H1 (cell line): Measurements from ENCODE around the gene RAD51B. TPM values are rescaled to one million over a fixed set of nuclear protein-coding genes. Genes with fewer than 3 reads are reported as not detected.

ENCODE experiments used
- CTCF ChIA-PET: fragments of 300-600 bp; sonication (Branson Sonifier 250); formaldehyde crosslinking; loops from one replicate; lab custom pipeline; 2021; ENCODE audit not compliant: partially characterized antibody; lab: Charles Lee
- POLR2A ChIA-PET: fragments of 300-600 bp; sonication (Branson Sonifier 250); formaldehyde crosslinking; loops from one replicate; lab custom pipeline; 2021; ENCODE audit warnings: inconsistent platforms; ENCODE audit not compliant: partially characterized antibody; lab: Charles Lee
- DNase-seq, 2 experiments: peaks; one replicate each; pipeline versions ENCODE4 v3.0.0 to v3.0.0-alpha.2; 2010 to 2022; ENCODE audit warnings: low spot score in 2 of 2, low read depth in 1 of 2, mixed read lengths in 1 of 2
- FAIRE-seq: peaks from 2 replicates; lab custom pipeline; 2011; peaks lifted over from hg19 to GRCh38; lab: Jason Lieb, UNC
- H2AFZ ChIP-seq: 2 replicates; pipeline ENCODE4 v1.8.1; 2012; ENCODE audit warnings: low read length, inconsistent platforms
- H2AK5ac ChIP-seq: 2 replicates; pipeline ENCODE4 v1.6.1; 2013; ENCODE audit warnings: low read depth, low read length
- H2BK120ac ChIP-seq: replicated peaks from 2 replicates; pipeline ENCODE3; 2013; ENCODE audit warnings: low read depth, low read length, inconsistent platforms
- H2BK12ac ChIP-seq: 2 replicates; pipeline ENCODE4 v1.6.1; 2013; ENCODE audit warnings: low read depth, low read length
- H2BK15ac ChIP-seq: 2 replicates; pipeline ENCODE4 v1.6.1; 2013; ENCODE audit warnings: low read length
- H2BK20ac ChIP-seq: 2 replicates; pipeline ENCODE4 v1.6.1; 2013; ENCODE audit warnings: low read length
- H2BK5ac ChIP-seq: 2 replicates; pipeline ENCODE4 v1.6.1; 2013; ENCODE audit warnings: low read depth, low read length
- H3K14ac ChIP-seq: 2 replicates; pipeline ENCODE4 v1.6.1; 2013; ENCODE audit warnings: inconsistent platforms; ENCODE audit not compliant: insufficient read length
- H3K18ac ChIP-seq: 2 replicates; pipeline ENCODE4 v1.6.1; 2013; ENCODE audit warnings: low read length; ENCODE audit errors: extremely low read depth
- H3K23ac ChIP-seq: 2 replicates; pipeline ENCODE4 v1.6.1; 2013; ENCODE audit warnings: inconsistent platforms; ENCODE audit not compliant: insufficient read length
- H3K23me2 ChIP-seq: 2 replicates; pipeline ENCODE4 v1.6.1; 2013; ENCODE audit warnings: low read depth, low read length
- H3K27ac ChIP-seq: 2 replicates; pipeline ENCODE4 v1.6.1; 2011; ENCODE audit warnings: low read depth, low read length, inconsistent platforms
- H3K27me3 ChIP-seq, 4 experiments: replicated peaks in 1 of 4; 1 replicate in 1 of 4; 2 replicates in 3 of 4; pipeline versions ENCODE4 v1.6.1 to v1.8.1; 2011 to 2013; ENCODE audit warnings: low read length in 3 of 4, mild to moderate bottlenecking in 3 of 4, inconsistent platforms in 2 of 4, mixed read lengths in 2 of 4, moderate library complexity in 1 of 4; ENCODE audit not compliant: control insufficient read depth in 3 of 4, insufficient read depth in 3 of 4; ENCODE audit errors: extremely low read depth in 1 of 4
- H3K36me3 ChIP-seq, 4 experiments: 2 replicates each; pipeline versions ENCODE4 v1.6.1 to v1.8.1; 2011 to 2013; ENCODE audit warnings: mild to moderate bottlenecking in 4 of 4, low read length in 3 of 4, moderate library complexity in 2 of 4, control low read depth in 1 of 4, inconsistent platforms in 1 of 4; ENCODE audit not compliant: insufficient read depth in 4 of 4, control insufficient read depth in 2 of 4
- H3K4ac ChIP-seq: replicated peaks from 2 replicates; pipeline ENCODE3; 2013; ENCODE audit warnings: low read length, low read depth, mixed read lengths, inconsistent platforms; ENCODE audit not compliant: insufficient read length
- H3K4me1 ChIP-seq, 4 experiments: replicated peaks in 1 of 4; 1 replicate in 1 of 4; 2 replicates in 3 of 4; pipeline versions ENCODE4 v1.6.1 to v1.8.1; 2011 to 2013; ENCODE audit warnings: low read length in 3 of 4, inconsistent platforms in 2 of 4, mixed read lengths in 1 of 4; ENCODE audit not compliant: insufficient read depth in 4 of 4, control insufficient read depth in 3 of 4
- H3K4me2 ChIP-seq, 2 experiments: 2 replicates each; pipeline versions ENCODE4 v1.6.1 to v1.8.1; 2011 to 2013; ENCODE audit warnings: low read depth in 2 of 2, low read length in 2 of 2, control low read depth in 1 of 2, inconsistent platforms in 1 of 2, mild to moderate bottlenecking in 1 of 2; ENCODE audit not compliant: insufficient read depth in 1 of 2
- H3K4me3 ChIP-seq, 4 experiments: fragments of 200-600, 300-600 bp in 1 of 4; sonication (generic), shearing (Covaris generic), sonication (Bioruptor Twin) in 1 of 4; 2 replicates each; pipeline versions ENCODE4 v1.5.1 to v1.8.1; 2011 to 2016; ENCODE audit warnings: low read length in 4 of 4, low read depth in 3 of 4, control low read depth in 2 of 4, inconsistent platforms in 2 of 4, mild to moderate bottlenecking in 2 of 4, mixed read lengths in 1 of 4, moderate library complexity in 1 of 4; ENCODE audit not compliant: insufficient read depth in 2 of 4; ENCODE audit errors: extremely low read depth in 1 of 4
- H3K56ac ChIP-seq: replicated peaks from 2 replicates; pipeline ENCODE3; 2013; ENCODE audit warnings: low read depth, mild to moderate bottlenecking, mixed read lengths, low read length, inconsistent platforms; ENCODE audit not compliant: insufficient read length
- H3K79me1 ChIP-seq: 2 replicates; pipeline ENCODE4 v1.6.1; 2013; ENCODE audit warnings: low read depth, low read length, control low read depth
- H3K79me2 ChIP-seq, 2 experiments: 2 replicates each; pipeline versions ENCODE4 v1.6.1 to v1.8.1; 2012 to 2013; ENCODE audit warnings: low read length in 2 of 2, mild to moderate bottlenecking in 2 of 2, inconsistent platforms in 1 of 2; ENCODE audit not compliant: insufficient read depth in 2 of 2, control insufficient read depth in 1 of 2
- H3K9ac ChIP-seq, 4 experiments: replicated peaks in 1 of 4; 1 replicate in 1 of 4; 2 replicates in 3 of 4; pipeline versions ENCODE4 v1.6.1 to v1.8.1; 2011 to 2013; ENCODE audit warnings: low read depth in 3 of 4, low read length in 3 of 4, control low read depth in 2 of 4, mild to moderate bottlenecking in 2 of 4, moderate library complexity in 2 of 4, inconsistent platforms in 1 of 4; ENCODE audit errors: extremely low read depth in 1 of 4
- H3K9me3 ChIP-seq, 2 experiments: 2 replicates each; pipeline versions ENCODE4 v1.6.1 to v1.8.1; 2012 to 2013; ENCODE audit warnings: mild to moderate bottlenecking in 2 of 2, moderate library complexity in 2 of 2, control low read depth in 1 of 2, inconsistent platforms in 1 of 2, low read depth in 1 of 2, low read length in 1 of 2, mixed read lengths in 1 of 2; ENCODE audit not compliant: insufficient read depth in 2 of 2
- H4K20me1 ChIP-seq, 2 experiments: replicated peaks in 1 of 2; 2 replicates each; pipeline versions ENCODE3 to v1.8.1; 2011 to 2013; ENCODE audit warnings: inconsistent platforms in 2 of 2, low read length in 2 of 2, mild to moderate bottlenecking in 1 of 2; ENCODE audit not compliant: insufficient read depth in 2 of 2, control insufficient read depth in 1 of 2
- H4K5ac ChIP-seq: 2 replicates; pipeline ENCODE4 v1.6.1; 2013; ENCODE audit warnings: low read length, low read depth, mixed read lengths, inconsistent platforms; ENCODE audit not compliant: insufficient read length
- H4K8ac ChIP-seq: 2 replicates; pipeline ENCODE4 v1.8.0; 2013; ENCODE audit warnings: mild to moderate bottlenecking, moderate library complexity, low read length, inconsistent platforms; ENCODE audit not compliant: insufficient read depth; ENCODE audit errors: extremely low read depth
- H4K91ac ChIP-seq: replicated peaks from 2 replicates; pipeline ENCODE3; 2013; ENCODE audit warnings: low read length, mixed read lengths, inconsistent platforms; ENCODE audit not compliant: insufficient read length
- ATF3 ChIP-seq: IDR thresholded peaks from 2 replicates; pipeline ENCODE4 v1.6.1; 2011; ENCODE audit warnings: low read depth, mild to moderate bottlenecking, low read length; ENCODE audit not compliant: insufficient read depth
- CEBPB ChIP-seq: IDR thresholded peaks from 2 replicates; pipeline ENCODE4 v1.6.1; 2012; ENCODE audit warnings: low read depth, low read length
- KDM1A ChIP-seq: fragments of 200-600, 300-600 bp; sonication (generic); IDR thresholded peaks from 2 replicates; pipeline ENCODE4 v1.7.1; 2016; ENCODE audit warnings: mild to moderate bottlenecking, low read length, borderline replicate concordance
- MAX ChIP-seq: IDR thresholded peaks from 2 replicates; pipeline ENCODE4 v1.6.1; 2012; ENCODE audit warnings: inconsistent platforms
- NANOG ChIP-seq: IDR thresholded peaks from 2 replicates; pipeline ENCODE4 v1.6.1; 2011; ENCODE audit warnings: low read length, low read depth, mild to moderate bottlenecking, inconsistent platforms; ENCODE audit not compliant: insufficient read depth, poor library complexity, severe bottlenecking
- POLR2AphosphoS5 ChIP-seq: IDR thresholded peaks from 2 replicates; pipeline ENCODE4 v1.6.1; 2011; ENCODE audit warnings: low read depth, low read length
- SIX5 ChIP-seq: IDR thresholded peaks from 2 replicates; pipeline ENCODE4 v1.6.1; 2011; ENCODE audit warnings: mild to moderate bottlenecking, low read depth, low read length
- SP4 ChIP-seq: IDR thresholded peaks from 2 replicates; pipeline ENCODE4 v1.6.1; 2012; ENCODE audit warnings: low read length, inconsistent platforms
- SRF ChIP-seq: IDR thresholded peaks from 2 replicates; pipeline ENCODE4 v1.6.1; 2011; ENCODE audit warnings: mild to moderate bottlenecking, low read depth, low read length, moderate library complexity
- ZNF274 ChIP-seq: IDR thresholded peaks from 2 replicates; pipeline ENCODE4 v1.7.0; 2012; ENCODE audit warnings: low read length, borderline replicate concordance; ENCODE audit errors: extremely low read depth
- WGBS, 2 experiments: shearing (Covaris generic) in 1 of 2; methylation state at CpG; one replicate each; pipeline versions ENCODE4 v1.1.6 to v1.1.7; 2013 to 2015; ENCODE audit warnings: low lambda C conversion rate in 2 of 2, mixed read lengths in 2 of 2, inconsistent platforms in 1 of 2, low coverage in 1 of 2, missing lambda C conversion rate in 1 of 2; ENCODE audit not compliant: insufficient replicate concordance in 2 of 2, insufficient coverage in 1 of 2, insufficient read length in 1 of 2; ENCODE audit errors: extremely low coverage in 1 of 2, missing lambda C conversion rate in 1 of 2; 5-methylcytosine and 5-hydroxymethylcytosine counted together
- polyA plus RNA-seq, 7 experiments: library from polyadenylated mRNA; depleted of rRNA in 3 of 7; stranded (reverse) in 5 of 7; unstranded in 2 of 7; fragments of >200 nt in 5 of 7; fragments of 200-250 nt in 2 of 7; gene quantifications; 1 replicate in 5 of 7; 2 replicates in 1 of 7; 4 replicates in 1 of 7; pipeline versions ENCODE4 v1.2.1 to v1.2.3, GENCODE V29; 2011 to 2013; ENCODE audit warnings: missing spikeins in 2 of 7, mixed read lengths in 2 of 7
- total RNA-seq: library from RNA; stranded (reverse); fragmentation: NEBNext Ultra II Directional; extraction: Animal tissue kit (Norgen Biotek cat#: 25700); gene quantifications from 2 replicates; pipeline ENCODE4 v1.2.1, GENCODE V29; 2021
- TF ChIP-seq, protein P1 (sequence below): IDR thresholded peaks from 2 replicates; pipeline ENCODE4 v1.6.1; 2012; ENCODE audit warnings: inconsistent platforms
- TF ChIP-seq, protein P2 (sequence below): IDR thresholded peaks from 2 replicates; pipeline ENCODE4 v1.6.1; 2011; ENCODE audit warnings: low read length, improper control_type of control experiment

The RAD51B gene
- total and polyA plus RNA-seq, 2 of the 8 experiments (the other 6 are each of a cell fraction or from before 2014, with no cell fraction given) = 3.9 to 14.9 TPM

- Histone ChIP-seq H2BK20ac (no peak overlapping the region), H2BK12ac (peak overlapping the region; percentile 86; the same call in 1 of the 2 replicates), H3K27ac (no peak overlapping the region), H3K4me1 (peaks cover 16 to 39% (median 29%) of the 10 kb centered on the region in 4 experiments), H3K23me2 (no peaks in the 10 kb centered on the region), H3K4ac (no peak overlapping the region), H3K23ac (no peak overlapping the region), H2BK5ac (no peak overlapping the region), H3K79me2 (no peaks in the 10 kb centered on the region), H3K56ac (no peak overlapping the region), H3K9ac (no peak overlapping the region), H2BK15ac (no peak overlapping the region), H3K4me2 (no peak overlapping the region), H2AK5ac (no peak overlapping the region), H3K14ac (no peak overlapping the region), H4K8ac (no peak overlapping the region), H3K18ac (no peak overlapping the region), H4K91ac (no peak overlapping the region), H3K27me3 (no peaks in the 10 kb centered on the region), H3K79me1 (no peaks in the 10 kb centered on the region), H3K9me3 (no peaks in the 10 kb centered on the region), H3K36me3 (no peaks in the 10 kb centered on the region), H4K5ac (no peak overlapping the region), H3K4me3 (no peak overlapping the region), H2BK120ac (no peak overlapping the region), H4K20me1 (no peaks in the 10 kb centered on the region), H2AFZ (no peak overlapping the region)
- WGBS, 2 experiments = 90% methylated on average over 2 of the region's 2 CpGs; no CpG with 5 or more reads in 1 of the 2 experiments
- CTCF ChIA-PET = no interaction called here
- FAIRE-seq = no peak
- DNase-seq = no peak
- POLR2A ChIA-PET = no interaction called here
- TF ChIP-seq, protein P1, sequence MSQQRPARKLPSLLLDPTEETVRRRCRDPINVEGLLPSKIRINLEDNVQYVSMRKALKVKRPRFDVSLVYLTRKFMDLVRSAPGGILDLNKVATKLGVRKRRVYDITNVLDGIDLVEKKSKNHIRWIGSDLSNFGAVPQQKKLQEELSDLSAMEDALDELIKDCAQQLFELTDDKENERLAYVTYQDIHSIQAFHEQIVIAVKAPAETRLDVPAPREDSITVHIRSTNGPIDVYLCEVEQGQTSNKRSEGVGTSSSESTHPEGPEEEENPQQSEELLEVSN = no peak
- TF ChIP-seq, protein P2, sequence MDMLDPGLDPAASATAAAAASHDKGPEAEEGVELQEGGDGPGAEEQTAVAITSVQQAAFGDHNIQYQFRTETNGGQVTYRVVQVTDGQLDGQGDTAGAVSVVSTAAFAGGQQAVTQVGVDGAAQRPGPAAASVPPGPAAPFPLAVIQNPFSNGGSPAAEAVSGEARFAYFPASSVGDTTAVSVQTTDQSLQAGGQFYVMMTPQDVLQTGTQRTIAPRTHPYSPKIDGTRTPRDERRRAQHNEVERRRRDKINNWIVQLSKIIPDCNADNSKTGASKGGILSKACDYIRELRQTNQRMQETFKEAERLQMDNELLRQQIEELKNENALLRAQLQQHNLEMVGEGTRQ = peak; percentile 87
- TF ChIP-seq ATF3 = peak; percentile 38; the same call in 1 of the 2 replicates
- TF ChIP-seq SP4 = peak; percentile 95; the same call in 1 of the 2 replicates
- TF ChIP-seq NANOG = no peak
- TF ChIP-seq KDM1A = no peak
- 0 out of 2 replicates have a peak, but pooled peaks have one; percentile 12 for TF ChIP-seq MAX
- no peak for TF ChIP-seq POLR2AphosphoS5
- TF ChIP-seq CEBPB = 0 out of 2 replicates have a peak, but pooled peaks have one; percentile 7
- no peak for TF ChIP-seq SRF
- no peak for TF ChIP-seq SIX5
- no peak for TF ChIP-seq ZNF274
Observed at GRCh38 chr14:68473794-68474193, 654.2 kb downstream of the RAD51B start.
